COLO668 (cell line): ENCODE measurements around the gene OR4S1.
"Not testable (repeated sequence)": the region's sequence is repeated elsewhere in the genome, so short reads cannot be mapped to it uniquely, and the experiment has no call there.

Experiments used
- DNase-seq: peaks from one replicate; lab custom pipeline; 2025; ENCODE audit not compliant: unreplicated experiment; lab: John Stamatoyannopoulos, UW

The OR4S1 gene

GRCh38 chr11:48305923-48306322 is at the start of gene OR4S1:
Gene OR4S1 (plus strand): TSS chr11:48306223. CDS start chr11:48306223, 0 bp downstream.
- no peak for DNase-seq

DNA sequence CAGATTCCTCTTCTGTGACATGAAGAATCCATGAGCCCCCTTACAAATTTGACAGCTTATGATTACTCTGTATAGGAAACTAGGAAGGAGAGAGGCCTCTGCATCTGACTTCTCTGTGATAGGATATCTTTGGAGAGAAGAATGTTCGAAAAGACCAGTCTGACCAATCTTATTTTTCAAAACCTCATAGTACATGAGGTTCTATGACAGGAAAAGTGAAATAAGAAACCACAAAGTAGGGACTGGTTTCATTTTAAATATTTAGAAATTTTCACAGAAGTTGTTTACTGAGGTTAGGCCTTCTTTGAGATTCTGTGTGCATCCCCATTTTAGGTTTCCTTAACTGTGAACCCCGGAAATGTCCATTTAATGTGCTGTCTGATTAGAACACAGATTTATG is 44.4 kb upstream of the OR4S1 start:
- DNase-seq = no peak

DNA sequence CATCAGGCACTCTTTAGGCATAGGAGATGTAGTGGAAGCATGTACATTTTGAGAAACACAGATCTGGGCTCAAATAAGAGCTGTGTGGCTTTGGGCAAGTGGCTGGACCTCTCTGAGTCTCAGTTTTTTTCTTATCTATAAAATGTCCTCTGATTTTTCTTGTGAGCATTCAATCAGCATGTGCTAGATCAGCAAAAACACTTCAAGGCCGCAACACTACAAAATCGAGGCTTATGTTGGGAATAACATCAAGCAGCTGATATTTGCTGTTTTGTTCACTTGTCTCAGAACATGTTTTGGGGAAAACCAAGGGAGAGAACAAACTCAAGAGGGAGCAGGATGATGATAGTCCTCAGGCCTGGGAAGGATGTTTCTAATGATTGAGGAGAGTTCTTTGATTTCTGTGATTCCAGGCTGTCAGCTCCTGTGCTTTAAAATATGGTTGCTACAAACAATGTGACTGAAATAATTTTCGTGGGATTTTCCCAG is 42.6 kb upstream of the OR4S1 start, which contains the start of gene OR4X1:
OR4X1 (plus strand) TSS at position 439 of the 489 bp plus-strand sequence; CDS start at position 439, 0 bp downstream.
- no peak for DNase-seq

DNA sequence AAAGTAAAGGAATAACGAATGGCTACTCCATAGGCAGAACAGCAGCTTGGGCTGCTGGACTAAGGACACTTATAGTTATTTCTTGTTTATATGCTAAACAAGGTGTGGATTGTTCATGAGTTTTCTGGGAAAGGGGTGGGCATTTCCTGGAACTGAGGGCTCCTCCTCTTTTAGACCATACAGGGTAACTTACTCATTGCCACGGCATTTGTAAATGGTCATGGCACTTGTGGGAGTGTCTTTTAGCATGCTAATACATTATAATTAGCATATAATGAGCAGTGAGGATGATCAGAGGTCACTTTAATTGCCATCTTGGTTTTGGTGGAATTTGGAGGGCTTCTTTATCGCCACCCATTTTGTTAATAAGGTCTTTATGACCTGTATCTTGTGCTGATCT is 35.4 kb upstream of the OR4S1 start:
- no peak for DNase-seq

GRCh38 chr11:48272606-48273005 is 33.4 kb upstream of the OR4S1 start:
- DNase-seq = no peak

DNA sequence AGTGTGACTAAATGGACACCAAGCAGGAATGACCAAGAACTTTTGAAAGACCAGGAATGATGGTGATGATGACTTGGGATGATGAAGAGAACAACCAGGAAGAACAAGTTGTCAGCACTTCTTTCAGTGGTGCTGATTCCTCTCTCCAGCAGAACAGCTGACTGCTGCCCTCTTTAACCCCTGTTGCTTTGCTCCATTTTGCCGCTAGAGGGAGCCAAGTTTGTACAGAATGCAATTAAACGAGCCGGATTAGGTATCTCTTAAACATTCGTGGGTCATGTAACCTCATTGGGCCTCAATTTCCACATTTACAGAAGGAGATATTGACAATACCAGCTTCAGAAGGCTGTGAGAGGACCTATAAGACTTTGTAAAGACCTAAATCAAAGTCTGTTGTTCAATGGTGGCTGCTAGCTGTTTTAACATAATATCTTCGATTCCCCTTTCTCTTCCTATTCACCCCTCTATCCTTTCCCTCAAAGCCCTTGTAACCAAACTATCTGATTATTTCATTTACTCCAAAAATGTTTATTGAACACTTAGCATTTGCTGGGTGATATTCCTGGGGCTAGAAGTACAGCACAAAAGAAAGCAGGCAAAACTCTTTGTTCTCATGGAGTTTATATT is 1.9 kb downstream of the OR4S1 start:
- DNase-seq = peak; percentile 78

GRCh38 chr11:48313590-48313989 is 7.6 kb downstream of the OR4S1 start:
- not testable (repeated sequence) for DNase-seq

GRCh38 chr11:48319813-48320212 is 13.8 kb downstream of the OR4S1 start:
- DNase-seq = not testable (repeated sequence)

DNA sequence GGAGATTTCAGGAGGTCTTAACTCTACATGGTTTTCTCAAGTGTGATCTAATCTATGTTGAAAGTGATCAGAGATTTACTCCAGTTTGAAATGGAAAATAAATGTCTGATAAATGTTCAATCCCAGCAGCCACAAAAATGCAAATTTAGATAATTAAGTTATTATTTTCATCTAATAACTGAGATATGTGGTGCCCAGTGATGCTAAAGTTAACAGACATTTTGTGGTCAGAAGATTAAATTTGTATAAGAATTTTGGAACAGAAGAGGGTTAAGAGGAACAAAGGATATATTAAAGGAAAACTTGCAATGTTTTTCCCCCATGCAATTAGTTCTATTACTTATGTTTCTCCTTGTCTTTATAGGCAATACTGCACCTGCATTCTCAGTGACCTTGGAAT is 18.6 kb downstream of the OR4S1 start, which contains the start of gene OR4C3:
OR4C3 (plus strand) TSS at position 301 of the 400 bp plus-strand sequence. CDS start 102 bp downstream, outside the sequence.
- not testable (repeated sequence) for DNase-seq

- no peak for DNase-seq
Measured at GRCh38 chr11:48341466-48341865, 35.4 kb downstream of the OR4S1 start.

DNA sequence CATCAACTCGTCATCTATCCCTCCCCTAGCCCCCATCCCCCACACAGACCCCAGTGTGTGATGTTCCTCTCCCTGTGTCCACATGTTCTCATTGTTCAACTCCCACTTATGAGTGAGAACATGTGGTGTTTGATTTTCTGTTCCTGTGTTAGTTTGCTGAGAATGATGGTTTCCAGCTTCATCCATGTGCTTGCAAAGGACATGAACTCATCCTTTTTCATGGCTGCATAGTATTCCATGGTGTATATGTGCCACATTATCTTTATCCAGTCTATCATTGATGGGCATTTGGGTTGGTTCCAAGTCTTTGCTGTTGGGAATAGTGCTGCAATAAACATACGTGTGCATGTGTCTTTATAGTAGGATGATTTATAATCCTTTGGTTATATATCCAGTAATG is 36.5 kb downstream of the OR4S1 start:
- DNase-seq = not testable (repeated sequence)

DNA sequence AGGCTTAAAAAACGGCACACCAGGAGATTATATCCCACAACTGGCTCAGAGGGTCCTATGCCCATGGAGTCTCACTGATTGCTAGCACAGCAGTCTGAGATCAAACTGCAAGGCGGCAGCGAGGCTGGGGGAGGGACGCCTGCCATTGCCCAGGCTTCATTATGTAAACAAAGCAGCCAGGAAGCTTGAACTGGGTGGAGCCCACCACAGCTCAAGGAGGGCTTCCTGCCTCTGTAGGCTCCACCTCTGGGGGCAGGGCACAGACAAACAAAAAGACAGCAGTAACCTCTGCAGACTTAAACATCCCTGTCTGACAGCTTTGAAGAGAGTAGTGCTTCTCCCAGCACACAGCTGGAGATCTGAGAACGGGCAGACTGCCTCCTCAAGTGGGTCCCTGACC is 40.3 kb downstream of the OR4S1 start:
- DNase-seq = not testable (repeated sequence)

- DNase-seq = no peak
Measured at GRCh38 chr11:48354013-48354412, 48.0 kb downstream of the OR4S1 start.

GRCh38 chr11:48354677-48355076 is 48.7 kb downstream of the OR4S1 start:
- no peak for DNase-seq
